Esophagus muscularis mucosa (tissue), 4 donors: ENCODE data around the gene TNRC6A.

ENCODE experiments used
- CTCF ChIP-seq, 3 experiments: fragments of 200-600 bp in 2 of 3; fragments of 450-650 bp in 1 of 3; sonication (generic) in 2 of 3; IDR thresholded peaks; one replicate each; pipeline ENCODE4 v1.5.1; 2017 to 2019; ENCODE audit warnings: antibody characterized with exemption in 3 of 3, mild to moderate bottlenecking in 2 of 3, moderate library complexity in 1 of 3
- EP300 ChIP-seq: sonication (generic); formaldehyde crosslinking; IDR thresholded peaks from one replicate; pipeline ENCODE4 v1.6.1; 2017; ENCODE audit warnings: antibody characterized with exemption
- POLR2A ChIP-seq: fragments of 450-650 bp; IDR thresholded peaks from one replicate; pipeline ENCODE4 v1.6.1; 2017; ENCODE audit warnings: antibody characterized with exemption, moderate library complexity, mild to moderate bottlenecking, low read depth
- POLR2AphosphoS5 ChIP-seq, 2 donors: sonication (generic); formaldehyde crosslinking; IDR thresholded peaks; one replicate each; pipeline ENCODE4 v1.6.1; 2017; ENCODE audit warnings: antibody characterized with exemption in 2 of 2

GRCh38 chr16:24698308-24698707 is 31.1 kb upstream of the TNRC6A start:
- TF ChIP-seq CTCF (IDR thresholded peaks at IDR 0.05) (no peak), POLR2A (no peak), EP300 (no peak), POLR2AphosphoS5 (IDR thresholded peaks at IDR 0.05) (no peak)
